ENCODE results near the gene BMP4.
A peak's percentile ranks its signal among the peaks of the same experiment; 100 is the strongest.

The BMP4 gene

GRCh38 chr14:53943751-53944083, 12.9 kb downstream of the BMP4 start:
- no peak for DNase-seq

GRCh38 chr14:53942970-53943750, 13.5 kb downstream of the BMP4 start:
- DNase-seq = peak; percentile 33 to 69

- DNase-seq = peak in 1 of 2 experiments; percentile 29
Observed at GRCh38 chr14:53938136-53938837, 18.3 kb downstream of the BMP4 start.

- no peak for DNase-seq
Observed at GRCh38 chr14:53934778-53935414, 21.7 kb downstream of the BMP4 start.

- no peak for DNase-seq
Observed at GRCh38 chr14:53932966-53933365, 23.7 kb downstream of the BMP4 start.

- DNase-seq = peak; percentile 19 to 82
Observed at GRCh38 chr14:53929871-53930715, 26.5 kb downstream of the BMP4 start.

- no peak for DNase-seq
Observed at GRCh38 chr14:53927171-53927570, 29.5 kb downstream of the BMP4 start.

GRCh38 chr14:53925201-53925766, 31.3 kb downstream of the BMP4 start:
- DNase-seq = peak in 1 of 2 experiments; percentile 7

GRCh38 chr14:53924753-53925152, 31.9 kb downstream of the BMP4 start:
- peak in 1 of 2 experiments; percentile 15 for DNase-seq

GRCh38 chr14:53921027-53921426, 35.6 kb downstream of the BMP4 start:
- DNase-seq = peak; percentile 33 to 59

GRCh38 chr14:53916239-53916638, 40.4 kb downstream of the BMP4 start:
- no peak for DNase-seq

- DNase-seq = no peak
Observed at GRCh38 chr14:53915364-53916014, 41.1 kb downstream of the BMP4 start.

GRCh38 chr14:53912021-53912420, 44.6 kb downstream of the BMP4 start:
- no peak for DNase-seq

- no peak for DNase-seq
Observed at GRCh38 chr14:53908416-53908815, 48.2 kb downstream of the BMP4 start.

- no peak for DNase-seq
Observed at GRCh38 chr14:53902307-53902706, 54.3 kb downstream of the BMP4 start.

- no peak for DNase-seq
Observed at GRCh38 chr14:53900499-53900898, 56.1 kb downstream of the BMP4 start.
